ENCODE results near the gene HJV.
A peak's percentile ranks its signal among the peaks of the same experiment; 100 is the strongest.
"Not testable (repeated sequence)": the region's sequence is repeated elsewhere in the genome, so short reads cannot be mapped to it uniquely, and the experiment has no call there.

Gene HJV, protein sequence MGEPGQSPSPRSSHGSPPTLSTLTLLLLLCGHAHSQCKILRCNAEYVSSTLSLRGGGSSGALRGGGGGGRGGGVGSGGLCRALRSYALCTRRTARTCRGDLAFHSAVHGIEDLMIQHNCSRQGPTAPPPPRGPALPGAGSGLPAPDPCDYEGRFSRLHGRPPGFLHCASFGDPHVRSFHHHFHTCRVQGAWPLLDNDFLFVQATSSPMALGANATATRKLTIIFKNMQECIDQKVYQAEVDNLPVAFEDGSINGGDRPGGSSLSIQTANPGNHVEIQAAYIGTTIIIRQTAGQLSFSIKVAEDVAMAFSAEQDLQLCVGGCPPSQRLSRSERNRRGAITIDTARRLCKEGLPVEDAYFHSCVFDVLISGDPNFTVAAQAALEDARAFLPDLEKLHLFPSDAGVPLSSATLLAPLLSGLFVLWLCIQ

DNA sequence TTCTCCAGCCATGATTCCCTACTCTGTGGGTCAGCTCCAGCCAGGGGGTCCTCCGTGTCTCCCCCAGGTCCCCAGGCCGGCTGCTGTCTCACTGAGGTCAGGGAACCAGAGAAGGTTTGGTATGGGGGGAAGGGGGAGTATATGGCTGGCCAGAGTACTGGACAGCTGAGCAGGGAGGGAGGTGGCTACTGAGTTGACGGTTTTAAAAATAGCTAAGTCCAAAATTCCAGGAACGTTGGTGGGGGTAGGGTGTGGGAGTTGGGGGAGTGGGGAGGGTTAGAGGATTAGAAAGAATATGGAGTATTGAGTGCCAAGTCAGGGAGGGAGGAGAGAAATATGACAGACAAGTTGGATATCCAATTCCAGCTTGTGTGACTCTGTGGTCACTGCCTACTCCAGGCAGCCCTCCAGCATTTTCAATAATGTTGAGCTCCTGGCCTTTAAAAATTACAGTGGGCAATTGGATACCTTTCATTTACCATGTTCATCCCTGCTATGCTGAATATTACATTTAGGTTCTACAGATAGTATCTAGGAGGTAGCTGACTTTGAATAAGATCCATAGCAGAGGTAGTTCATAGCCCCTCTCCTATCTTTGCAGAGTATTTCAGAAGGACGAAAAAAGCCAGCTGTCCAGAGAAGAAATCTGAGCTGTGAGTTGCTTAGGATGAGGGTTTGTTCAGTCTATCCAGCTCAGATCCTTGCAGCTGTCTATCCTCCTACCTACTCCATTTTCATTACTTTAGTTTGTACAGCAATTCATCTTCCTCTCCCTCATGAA is at the start of gene HJV:
Gene HJV (minus strand): TSS at position 114 of the 781 bp plus-strand sequence. CDS start 1,504 bp downstream, outside the sequence.
- no peak for DNase-seq (ENCODE audit: low spot score)

DNA sequence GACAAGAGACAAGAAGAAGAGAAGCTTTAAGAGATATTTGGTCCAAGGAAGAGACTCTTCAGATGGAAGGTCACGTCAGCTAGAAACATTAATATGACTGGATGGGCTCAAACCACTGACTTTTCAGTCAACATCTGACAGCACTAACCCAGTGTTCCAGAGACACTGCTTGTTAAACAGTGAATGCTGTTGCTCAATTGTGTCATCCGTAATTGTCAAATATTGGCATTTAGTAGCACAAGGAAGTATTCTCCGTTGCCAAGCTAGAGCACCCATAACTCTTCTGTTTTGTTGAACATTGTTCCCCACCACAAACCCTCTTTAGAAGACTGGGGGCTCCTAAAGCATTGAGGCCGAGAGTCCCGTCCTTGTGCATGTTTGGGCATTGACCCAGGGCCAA is 37.6 kb upstream of the HJV start:
- not testable (repeated sequence) for DNase-seq (ENCODE audit: low spot score)

GRCh38 chr1:146051852-146052676 is 30.5 kb upstream of the HJV start:
- peak; percentile 83 for DNase-seq (ENCODE audit: low spot score)

GRCh38 chr1:146051452-146051851 is 29.9 kb upstream of the HJV start:
- DNase-seq (ENCODE audit: low spot score), result no peak

GRCh38 chr1:146050652-146050963 is 29.1 kb upstream of the HJV start:
- not testable (repeated sequence) for DNase-seq (ENCODE audit: low spot score)

- not testable (repeated sequence) for DNase-seq (ENCODE audit: low spot score)
Measured at GRCh38 chr1:146049866-146050651, 28.5 kb upstream of the HJV start.

- DNase-seq (ENCODE audit: low spot score), result no peak
Measured at GRCh38 chr1:146049436-146049835, 27.9 kb upstream of the HJV start.

- DNase-seq (ENCODE audit: low spot score), result not testable (repeated sequence)
Measured at GRCh38 chr1:146048514-146049115, 27.1 kb upstream of the HJV start.

DNA sequence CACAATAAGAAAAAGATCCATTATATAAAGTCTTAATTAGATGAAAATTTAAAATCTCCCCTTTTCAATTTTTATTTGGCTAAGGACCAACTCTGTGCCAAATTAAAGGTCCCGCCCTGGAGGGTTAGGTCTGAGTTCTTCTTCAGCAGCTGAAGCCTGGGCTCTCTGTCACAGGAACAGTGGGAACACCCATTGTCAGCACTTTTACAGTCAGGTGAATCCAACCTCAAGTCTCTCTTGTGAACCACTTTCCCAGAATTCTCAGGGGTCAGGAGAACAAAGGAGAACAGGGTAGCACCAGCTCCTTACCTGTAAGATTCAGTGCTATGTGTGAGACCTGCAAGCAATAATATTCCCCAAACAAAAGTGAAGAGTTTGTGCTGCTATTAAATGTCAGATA is 25.1 kb upstream of the HJV start:
- DNase-seq (ENCODE audit: low spot score), result no peak

GRCh38 chr1:146039844-146040194 is 18.3 kb upstream of the HJV start:
- peak; percentile 21 for DNase-seq (ENCODE audit: low spot score)

GRCh38 chr1:146036965-146037646 is 15.6 kb upstream of the HJV start:
- peak; percentile 91 for DNase-seq (ENCODE audit: low spot score)

DNA sequence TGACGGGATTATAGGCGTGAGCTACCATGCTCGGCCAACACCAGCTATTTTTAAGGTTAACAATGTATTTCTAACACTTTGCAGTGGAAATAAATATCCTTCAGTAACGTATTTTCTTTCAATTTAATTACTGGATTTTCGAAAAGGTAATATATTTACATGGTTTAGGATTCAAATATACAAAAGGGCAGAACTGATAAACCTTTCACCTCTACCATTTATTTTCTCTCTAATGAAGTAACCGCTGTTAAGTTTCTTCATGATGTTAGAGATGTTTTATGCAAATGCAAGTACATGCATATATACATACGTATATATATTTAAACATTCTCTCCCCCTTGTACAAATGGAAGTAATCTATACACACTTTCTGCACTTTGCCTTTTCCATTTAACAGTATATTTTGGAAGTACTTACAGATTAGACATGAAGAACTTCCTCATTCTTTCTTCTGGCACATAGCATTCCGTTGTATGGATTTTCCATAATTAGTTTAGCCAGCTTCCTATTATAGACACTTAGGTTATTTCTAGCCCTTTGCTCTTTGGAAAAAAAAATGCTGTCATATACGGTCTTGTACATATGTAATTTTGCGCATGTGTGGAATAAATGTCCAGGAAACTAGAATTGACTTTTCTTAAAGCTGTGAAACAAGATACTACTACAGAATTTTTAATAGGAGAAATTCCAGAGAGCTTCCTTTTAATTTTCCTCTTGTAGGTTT is 14.9 kb upstream of the HJV start:
- no peak for DNase-seq (ENCODE audit: low spot score)

- DNase-seq (ENCODE audit: low spot score), result peak; percentile 29
Measured at GRCh38 chr1:146035048-146035423, 13.5 kb upstream of the HJV start.

DNA sequence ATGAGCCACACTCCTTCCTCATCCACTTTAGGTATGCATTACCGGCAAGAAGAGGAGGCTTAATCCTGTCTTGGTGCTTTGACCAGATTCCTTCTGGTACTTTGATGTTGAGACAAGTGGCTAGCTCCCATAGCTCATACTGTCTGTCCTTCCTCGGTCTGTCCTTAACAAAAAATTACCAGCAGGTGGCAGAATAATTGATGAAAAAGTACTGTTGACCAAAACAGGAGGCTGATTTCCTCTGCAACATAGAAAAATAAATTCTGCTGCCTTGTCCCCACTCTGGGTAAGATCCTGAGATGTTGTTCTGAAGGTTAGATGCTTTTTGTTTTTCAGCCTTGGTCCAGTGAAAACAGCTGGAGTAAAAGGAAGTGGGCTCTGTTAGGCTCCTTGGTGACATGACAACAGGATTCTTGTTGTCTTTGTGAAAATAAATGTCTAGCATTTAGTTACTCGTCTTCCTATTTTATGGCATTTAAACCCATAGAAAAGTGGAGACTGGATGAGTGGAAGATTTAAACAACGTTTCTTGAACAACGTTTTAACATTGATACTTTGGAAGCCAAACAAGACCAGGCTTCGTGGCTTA is 11.2 kb upstream of the HJV start:
- DNase-seq (ENCODE audit: low spot score), result peak; percentile 63

- peak; percentile 65 for DNase-seq (ENCODE audit: low spot score)
Measured at GRCh38 chr1:146031476-146031875, 9.9 kb upstream of the HJV start.

DNA sequence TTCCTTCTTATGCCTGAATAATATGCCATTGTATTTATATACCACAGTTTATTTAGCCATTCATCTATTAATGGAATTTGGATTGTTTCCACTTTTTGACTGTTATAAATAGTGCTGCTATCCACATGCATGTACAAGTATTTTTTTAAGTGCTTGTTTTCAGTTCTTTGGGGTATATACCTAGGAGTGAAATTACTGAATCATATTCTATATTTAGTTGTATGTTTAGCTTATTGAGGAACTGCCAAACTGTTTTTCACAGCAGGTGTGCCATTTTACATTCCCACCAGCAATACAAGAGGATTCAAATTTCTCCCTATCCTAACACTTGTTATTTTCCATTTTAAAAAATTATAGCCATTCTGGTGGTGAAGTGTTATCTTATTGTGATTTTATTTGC is 7.6 kb upstream of the HJV start:
- no peak for DNase-seq (ENCODE audit: low spot score)

- not testable (repeated sequence) for DNase-seq (ENCODE audit: low spot score)
Measured at GRCh38 chr1:146026650-146027049, 5.1 kb upstream of the HJV start.

GRCh38 chr1:146025787-146026495 is 4.4 kb upstream of the HJV start:
- not testable (repeated sequence) for DNase-seq (ENCODE audit: low spot score)
